ENCODE results near the gene C1orf210.

Gene C1orf210

GRCh38 chr1:43312212-43312623, 26.8 kb upstream of the C1orf210 start:
- no peak for DNase-seq

GRCh38 chr1:43311521-43311920, 26.1 kb upstream of the C1orf210 start:
- no peak for DNase-seq

GRCh38 chr1:43309405-43310025, 24.1 kb upstream of the C1orf210 start:
- DNase-seq = no peak

- DNase-seq = no peak
Observed at GRCh38 chr1:43308635-43309404, 23.4 kb upstream of the C1orf210 start.

DNA sequence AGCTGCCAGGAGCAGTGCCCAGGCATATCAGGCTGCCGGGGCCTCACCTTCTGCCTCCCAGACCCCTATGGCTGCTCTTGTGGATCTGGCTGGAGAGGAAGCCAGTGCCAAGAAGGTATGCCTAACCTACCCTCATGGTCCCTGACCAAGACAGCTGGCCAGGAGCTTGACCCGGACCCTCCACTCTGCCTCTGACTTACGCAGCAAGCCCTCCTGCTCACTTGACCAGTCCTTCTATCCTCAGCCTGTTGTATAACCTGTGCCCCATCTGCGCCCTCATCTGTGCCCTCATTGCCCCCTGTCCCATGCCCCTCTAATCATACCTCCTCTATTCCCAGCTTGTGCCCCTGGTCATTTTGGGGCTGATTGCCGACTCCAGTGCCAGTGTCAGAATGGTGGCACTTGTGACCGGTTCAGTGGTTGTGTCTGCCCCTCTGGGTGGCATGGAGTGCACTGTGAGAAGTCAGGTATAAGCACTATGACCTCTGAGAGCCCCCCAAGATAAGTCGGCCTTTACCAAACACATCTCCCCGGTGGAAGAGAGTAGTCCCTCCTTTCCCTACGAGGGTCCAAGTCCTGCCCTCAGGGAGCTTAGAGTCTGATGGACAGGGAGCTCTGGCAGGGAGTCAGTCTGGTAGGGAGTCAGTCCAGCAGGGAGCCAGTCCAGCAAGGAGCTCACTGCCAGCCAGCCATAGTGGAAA, 22.2 kb upstream of the C1orf210 start:
- DNase-seq = no peak

- DNase-seq = no peak
Observed at GRCh38 chr1:43306688-43307457, 21.5 kb upstream of the C1orf210 start.

GRCh38 chr1:43305926-43306687, 20.7 kb upstream of the C1orf210 start:
- no peak for DNase-seq

GRCh38 chr1:43305461-43305860, 20.1 kb upstream of the C1orf210 start:
- DNase-seq = no peak

DNA sequence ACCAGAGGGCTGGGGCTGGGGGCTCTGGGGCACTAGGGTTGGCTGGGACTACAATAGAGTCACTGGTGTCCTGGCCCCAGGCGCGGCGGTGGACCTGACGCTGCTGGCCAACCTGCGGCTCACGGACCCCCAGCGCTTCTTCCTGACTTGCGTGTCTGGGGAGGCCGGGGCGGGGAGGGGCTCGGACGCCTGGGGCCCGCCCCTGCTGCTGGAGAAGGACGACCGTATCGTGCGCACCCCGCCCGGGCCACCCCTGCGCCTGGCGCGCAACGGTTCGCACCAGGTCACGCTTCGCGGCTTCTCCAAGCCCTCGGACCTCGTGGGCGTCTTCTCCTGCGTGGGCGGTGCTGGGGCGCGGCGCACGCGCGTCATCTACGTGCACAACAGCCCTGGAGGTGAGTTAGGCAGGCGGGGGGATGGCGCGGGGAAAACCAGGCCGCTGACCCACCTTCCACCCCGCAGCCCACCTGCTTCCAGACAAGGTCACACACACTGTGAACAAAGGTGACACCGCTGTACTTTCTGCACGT, 19.5 kb upstream of the C1orf210 start:
- no peak for DNase-seq

DNA sequence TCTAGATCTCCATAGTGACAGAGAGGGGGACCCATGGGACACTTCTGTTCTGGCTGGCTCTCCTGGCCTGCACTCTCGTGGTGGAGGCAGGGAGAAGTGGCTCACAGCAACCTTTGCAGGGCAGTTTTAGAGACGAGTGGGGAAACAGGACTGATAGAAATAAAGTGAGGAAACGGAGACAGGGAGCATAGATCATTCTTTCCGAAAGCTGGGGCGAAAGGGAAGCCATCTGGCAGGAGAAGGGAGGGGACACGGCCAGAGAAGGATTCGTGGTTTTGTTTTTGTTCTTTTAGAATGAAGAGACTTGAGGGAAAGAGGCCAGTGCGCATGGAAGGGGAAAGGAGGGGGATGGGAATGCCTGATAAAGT, 18.9 kb upstream of the C1orf210 start:
- DNase-seq = peak; percentile 58

- DNase-seq = no peak
Observed at GRCh38 chr1:43303471-43304313, 18.3 kb upstream of the C1orf210 start.

DNA sequence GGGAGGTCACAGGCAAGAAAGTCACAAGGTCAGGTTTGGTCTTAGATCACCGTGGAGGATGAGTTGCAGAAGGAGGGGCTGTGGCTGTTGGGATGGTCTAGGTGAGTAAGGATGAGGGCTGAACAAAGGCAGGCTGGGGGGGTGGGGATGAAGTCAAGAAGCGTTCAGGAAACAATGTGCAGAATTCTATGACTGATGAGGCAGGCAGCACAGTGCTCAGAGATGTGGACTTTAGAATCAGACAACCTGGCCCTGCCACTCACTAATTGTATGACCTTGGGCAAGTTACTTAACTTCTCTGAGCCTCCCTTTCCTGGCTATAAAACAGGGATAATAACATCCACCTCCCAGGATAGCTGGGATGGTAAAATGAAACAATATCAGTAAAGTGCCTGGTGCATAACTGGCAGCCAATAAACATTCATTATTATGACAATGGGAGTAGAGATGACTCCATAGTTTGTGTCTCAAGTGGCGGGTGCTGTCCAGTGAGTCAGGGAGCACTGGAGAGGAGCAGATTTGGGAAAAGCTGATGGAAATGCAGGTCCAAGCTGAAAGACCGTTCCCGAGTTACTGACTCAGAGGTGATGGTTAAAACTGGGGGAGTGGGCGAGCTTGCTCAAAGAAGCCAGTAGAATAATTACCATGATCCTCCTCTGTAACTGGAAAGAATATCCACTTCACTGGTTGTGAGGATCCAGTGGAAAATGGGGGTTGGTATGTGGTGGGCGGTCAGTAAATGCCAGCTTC, 17.5 kb upstream of the C1orf210 start:
- DNase-seq = no peak

GRCh38 chr1:43302201-43302600, 16.8 kb upstream of the C1orf210 start:
- no peak for DNase-seq

DNA sequence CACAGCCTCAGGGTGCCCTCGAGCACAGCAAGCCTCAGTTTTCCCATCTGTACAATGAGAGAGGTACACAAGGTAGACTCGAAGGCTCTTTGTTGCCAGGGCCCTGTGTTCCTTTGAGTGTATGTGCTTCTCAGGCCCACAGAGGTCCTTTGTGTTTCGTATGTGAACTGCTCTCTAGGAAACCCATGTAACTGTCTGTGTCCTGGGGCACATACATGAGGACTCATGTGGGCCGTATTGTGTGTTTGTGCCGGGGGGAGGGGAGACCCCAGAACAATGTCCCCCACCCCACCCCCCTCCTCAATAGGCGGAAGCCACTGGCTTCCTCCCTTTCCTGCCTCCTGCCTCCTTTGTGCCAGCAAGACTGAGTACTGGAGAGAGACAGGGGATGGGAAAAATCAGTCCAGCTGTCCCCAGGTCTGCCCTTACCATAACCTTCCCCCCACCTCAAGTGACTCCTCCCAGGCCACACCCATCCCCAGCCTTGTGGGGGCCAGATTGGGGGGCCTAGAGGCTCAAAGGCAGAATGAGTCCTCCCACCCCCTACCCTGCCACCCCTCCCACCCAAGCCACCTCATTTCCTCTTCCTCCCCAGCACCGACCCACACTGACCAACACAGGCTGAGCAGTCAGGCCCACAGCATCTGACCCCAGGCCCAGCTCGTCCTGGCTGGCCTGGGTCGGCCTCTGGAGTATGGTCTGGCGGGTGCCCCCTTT, 15.2 kb upstream of the C1orf210 start, which contains the start of gene TIE1:
Gene TIE1, plus strand, starts transcription at position 605 of the 717 bp plus-strand sequence. Its CDS starts 90 bp downstream, at position 695.
- DNase-seq = peak; percentile 44

DNA sequence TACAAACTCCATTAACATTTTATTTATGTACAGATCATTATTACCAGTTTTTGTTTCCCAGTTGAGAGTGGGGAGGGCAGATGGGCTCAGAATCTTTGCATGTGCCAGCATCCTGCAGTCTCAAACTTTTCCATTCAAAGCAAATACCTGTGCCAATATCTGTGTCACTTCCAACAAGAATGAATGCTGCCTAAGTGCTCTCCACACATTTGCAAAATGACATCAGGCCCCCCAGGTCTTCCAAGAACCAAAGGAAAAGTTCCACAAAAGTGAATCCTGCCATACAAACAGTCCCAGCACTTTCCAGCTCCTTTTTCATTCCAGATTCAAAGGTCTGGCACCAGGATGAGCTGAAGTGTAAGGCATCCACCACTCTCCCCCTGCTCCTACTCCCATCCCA, 13.7 kb upstream of the C1orf210 start:
- no peak for DNase-seq

- no peak for DNase-seq
Observed at GRCh38 chr1:43298055-43298454, 12.7 kb upstream of the C1orf210 start.

DNA sequence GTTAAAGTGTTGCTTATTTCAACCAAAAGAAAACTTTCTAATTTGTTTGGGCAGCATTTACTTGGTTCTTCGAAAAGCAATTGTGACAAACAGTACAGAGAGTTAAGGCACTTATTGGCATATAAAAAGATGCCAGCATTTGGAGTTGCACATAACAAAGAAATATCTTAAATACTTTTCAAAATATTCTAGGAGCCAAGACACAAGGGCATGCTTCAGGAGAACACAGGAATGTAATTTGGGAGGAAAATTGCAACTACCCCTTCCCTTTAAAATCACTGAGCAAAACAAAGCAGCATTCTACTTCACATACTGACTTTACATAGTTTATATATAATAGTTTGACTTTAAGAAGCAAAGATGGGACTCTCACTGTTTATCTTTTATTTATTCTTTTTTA, 10.8 kb upstream of the C1orf210 start:
- no peak for DNase-seq

DNA sequence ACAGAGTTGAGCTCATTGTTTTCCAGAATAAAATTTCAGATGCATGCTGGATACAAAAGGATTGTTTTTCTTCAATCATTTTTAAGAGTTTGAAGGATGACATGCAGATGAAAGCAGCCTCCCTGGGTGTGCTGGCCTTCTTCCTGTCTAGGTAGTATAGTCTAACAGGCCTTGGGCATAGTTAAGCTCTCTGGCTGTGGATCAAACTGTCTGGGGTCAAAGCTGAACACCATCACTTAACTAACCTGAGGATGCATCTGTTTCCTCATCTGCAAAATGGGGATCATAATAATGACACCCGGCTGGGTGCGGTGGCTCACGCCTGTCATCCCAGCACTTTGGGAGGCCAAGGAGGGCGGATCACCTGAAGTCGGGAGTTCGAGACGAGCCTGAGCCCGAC, 9.4 kb upstream of the C1orf210 start:
- no peak for DNase-seq

GRCh38 chr1:43293896-43294760, 8.7 kb upstream of the C1orf210 start:
- DNase-seq = no peak

Measured in femur (tissue), 1 donor.